Stimulated activated CD8-positive, alpha-beta memory T cell treated with anti-CD3 and anti-CD28 coated beads, Interleukin-15, amount 100 ng/mL, for 24 hours (primary cell): ENCODE results near the gene CASP8AP2.
"Not testable (repeated sequence)": the region's sequence is repeated elsewhere in the genome, so short reads cannot be mapped to it uniquely, and the experiment has no call there.

ENCODE experiments used
- DNase-seq: peaks from one replicate; pipeline ENCODE4 v3.0.0-alpha.2; 2020; ENCODE audit warnings: low read depth

CASP8AP2 gene

GRCh38 chr6:89826029-89826528 is 3.6 kb upstream of the CASP8AP2 start:
- DNase-seq, result no peak

GRCh38 chr6:89828475-89828987 is 1.1 kb upstream of the CASP8AP2 start:
- DNase-seq, result not testable (repeated sequence)

- DNase-seq, result no peak
These were observed 650 bp upstream of the CASP8AP2 start for GRCh38 chr6:89828988-89829471.

- DNase-seq, result no peak
These were observed 610 bp downstream of the CASP8AP2 start for GRCh38 chr6:89830170-89830809.

GRCh38 chr6:89834884-89835792 is 5.5 kb downstream of the CASP8AP2 start:
- no peak for DNase-seq

GRCh38 chr6:89836639-89837222 is 7.1 kb downstream of the CASP8AP2 start:
- no peak for DNase-seq

GRCh38 chr6:89840538-89840937 is 10.9 kb downstream of the CASP8AP2 start:
- no peak for DNase-seq

GRCh38 chr6:89842228-89842627 is 12.5 kb downstream of the CASP8AP2 start:
- no peak for DNase-seq

- no peak for DNase-seq
These were observed 13.4 kb downstream of the CASP8AP2 start for GRCh38 chr6:89843070-89843469.

- DNase-seq, result not testable (repeated sequence)
These were observed 17.8 kb downstream of the CASP8AP2 start for GRCh38 chr6:89847513-89847912.

- DNase-seq, result no peak
These were observed 23.4 kb downstream of the CASP8AP2 start for GRCh38 chr6:89853068-89853467.

- DNase-seq, result no peak
These were observed 28.4 kb downstream of the CASP8AP2 start for GRCh38 chr6:89858041-89858440.

GRCh38 chr6:89859744-89860143 is 30.1 kb downstream of the CASP8AP2 start:
- no peak for DNase-seq

GRCh38 chr6:89862273-89862672 is 32.6 kb downstream of the CASP8AP2 start:
- DNase-seq, result no peak

GRCh38 chr6:89862698-89863097 is 33.0 kb downstream of the CASP8AP2 start:
- DNase-seq, result no peak

- DNase-seq, result no peak
These were observed 36.5 kb downstream of the CASP8AP2 start for GRCh38 chr6:89866024-89866678.

GRCh38 chr6:89873721-89874120 is 44.0 kb downstream of the CASP8AP2 start:
- no peak for DNase-seq

GRCh38 chr6:89874438-89874837 is 44.8 kb downstream of the CASP8AP2 start:
- no peak for DNase-seq

- no peak for DNase-seq
These were observed 56.9 kb downstream of the CASP8AP2 start for GRCh38 chr6:89886378-89887120.

- no peak for DNase-seq
These were observed 57.9 kb downstream of the CASP8AP2 start for GRCh38 chr6:89887452-89888137.

GRCh38 chr6:89888138-89888514 is 58.4 kb downstream of the CASP8AP2 start:
- no peak for DNase-seq
